K562 (cell line): ENCODE data around the gene TP53RK. TPM values are rescaled to one million over a fixed set of nuclear protein-coding genes. Genes with fewer than 3 reads are reported as not detected.

Experiments used
- E2F3 ChIP-seq: fragments of 250-450 bp; sonication (Bioruptor Pico); IDR thresholded peaks from 2 replicates; pipeline ENCODE4 v1.4.0; 2020; ENCODE audit warnings: mild to moderate bottlenecking
- E2F4 ChIP-seq: sonication (generic); formaldehyde crosslinking; IDR thresholded peaks from 2 replicates; pipeline ENCODE4 v1.8.0; 2022; ENCODE audit warnings: mild to moderate bottlenecking, low read depth, missing genetic modification reagents
- E2F6 ChIP-seq, 2 experiments: IDR thresholded peaks; 2 replicates each; pipeline ENCODE4 v1.6.1; 2011; ENCODE audit warnings: borderline replicate concordance in 1 of 2, control low read depth in 1 of 2, low read depth in 1 of 2, low read length in 1 of 2, mild to moderate bottlenecking in 1 of 2, mixed read lengths in 1 of 2, moderate library complexity in 1 of 2; ENCODE audit not compliant: insufficient read depth in 1 of 2, insufficient read length in 1 of 2, poor library complexity in 1 of 2, severe bottlenecking in 1 of 2; ENCODE audit errors: extremely low read depth in 1 of 2
- HINFP ChIP-seq: fragments of 450-650 bp; conservative IDR thresholded peaks from 2 replicates; pipeline ENCODE4 v1.6.1; 2016; ENCODE audit warnings: missing genetic modification characterization, low read depth, mild to moderate bottlenecking, control low read depth, missing compliant biosample characterization
- ILK ChIP-seq: fragments of 450-650 bp; IDR thresholded peaks from 2 replicates; pipeline ENCODE4 v1.6.1; 2016; ENCODE audit warnings: missing genetic modification characterization, low read depth, mild to moderate bottlenecking, missing compliant biosample characterization, moderate library complexity, borderline replicate concordance
- MECOM ChIP-seq: fragments of 250-450 bp; sonication (Bioruptor Pico); IDR thresholded peaks from 2 replicates; pipeline ENCODE4 v1.8.0; 2022; ENCODE audit warnings: inconsistent platforms
- NCOA6 ChIP-seq: fragments of 450-650 bp; IDR thresholded peaks from 2 replicates; pipeline ENCODE4 v1.6.1; 2017; ENCODE audit warnings: mild to moderate bottlenecking
- PRPF4 ChIP-seq: fragments of 200-400 bp; formaldehyde crosslinking; IDR thresholded peaks from one replicate; pipeline ENCODE4 v1.6.1; 2017; ENCODE audit warnings: low read length, low read depth, mild to moderate bottlenecking; ENCODE audit not compliant: insufficient read depth, poor library complexity, severe bottlenecking
- RBM34 ChIP-seq: fragments of 200-400 bp; formaldehyde crosslinking; IDR thresholded peaks from 2 replicates; pipeline ENCODE4 v1.6.1; 2018; ENCODE audit warnings: low read length, borderline replicate concordance; ENCODE audit not compliant: insufficient read depth
- SRF ChIP-seq, 2 experiments: fragments of 250-450, 450-650 bp in 1 of 2; sonication (Bioruptor Pico) in 1 of 2; sonication (generic) in 1 of 2; formaldehyde crosslinking; IDR thresholded peaks; 2 replicates each; pipeline versions ENCODE4 v1.5.0 to v1.5.1; 2020 to 2022; ENCODE audit warnings: mild to moderate bottlenecking in 1 of 2, missing genetic modification reagents in 1 of 2
- ZNF280A ChIP-seq: fragments of 450-650 bp; IDR thresholded peaks from 2 replicates; pipeline ENCODE4 v1.6.1; 2018; ENCODE audit warnings: mild to moderate bottlenecking, low read depth; ENCODE audit not compliant: partially characterized antibody
- polyA plus RNA-seq, 8 experiments: library from polyadenylated mRNA; depleted of rRNA in 4 of 8; stranded (reverse) in 5 of 8; unstranded in 3 of 8; fragments of >200 nt; fragmentation: Nextera tagmentation in 2 of 8; fragmentation: Illumina TruSeq in 1 of 8; extraction: Ambion mirVana in 2 of 8; extraction: Trizol in 1 of 8; gene quantifications; 2 replicates each; pipeline versions ENCODE4 v1.2.1 to v1.2.3, GENCODE V29; 2011 to 2014; ENCODE audit warnings: inconsistent platforms in 1 of 8, missing spikeins in 1 of 8
- total RNA-seq, 7 experiments: library from RNA; depleted of rRNA in 6 of 7; stranded (reverse); fragments of >200 nt in 6 of 7; fragmentation: Illumina TruSeq in 2 of 7; extraction: Trizol in 2 of 7; gene quantifications; 2 replicates each; pipeline versions ENCODE4 v1.2.1 to v1.2.3, GENCODE V29; 2011 to 2021; ENCODE audit warnings: low replicate concordance in 1 of 7

The TP53RK gene
- total and polyA plus RNA-seq, 9 of the 15 experiments (the other 6 are each of a cell fraction or from before 2014, with no cell fraction given) = 2.9 to 43.5 (median 17.2) TPM

GRCh38 chr20:46715292-46715756 lies 26.1 kb upstream of the TP53RK start (continued):
- TF ChIP-seq RBM34 (no peak), SRF (CRISPR knock-in tag; IDR thresholded peaks at IDR 0.05) (no peak), HINFP (tag) (no peak), E2F3 (CRISPR knock-in tag) (no peak), E2F4 (no peak), E2F6 (IDR thresholded peaks at IDR 0.05; ENCODE audit: borderline replicate concordance in 1 of 2, extremely low read depth in 1 of 2, insufficient read depth in 1 of 2, insufficient read length in 1 of 2, low read depth in 1 of 2, low read length in 1 of 2, poor library complexity in 1 of 2, severe bottlenecking in 1 of 2) (no peak), NCOA6 (no peak), MECOM (no peak), ILK (tag) (no peak), PRPF4 (no peak), ZNF280A (no peak)
- TF ChIP-seq, all 486 proteins: peak for 0
